Measurements from ENCODE around the gene COLGALT1. TPM values are rescaled to one million over a fixed set of nuclear protein-coding genes. Genes with fewer than 3 reads are reported as not detected.

COLGALT1 gene
- total and polyA plus RNA-seq, 4 donors = 14.4 to 32.2 (median 22.5) TPM

DNA sequence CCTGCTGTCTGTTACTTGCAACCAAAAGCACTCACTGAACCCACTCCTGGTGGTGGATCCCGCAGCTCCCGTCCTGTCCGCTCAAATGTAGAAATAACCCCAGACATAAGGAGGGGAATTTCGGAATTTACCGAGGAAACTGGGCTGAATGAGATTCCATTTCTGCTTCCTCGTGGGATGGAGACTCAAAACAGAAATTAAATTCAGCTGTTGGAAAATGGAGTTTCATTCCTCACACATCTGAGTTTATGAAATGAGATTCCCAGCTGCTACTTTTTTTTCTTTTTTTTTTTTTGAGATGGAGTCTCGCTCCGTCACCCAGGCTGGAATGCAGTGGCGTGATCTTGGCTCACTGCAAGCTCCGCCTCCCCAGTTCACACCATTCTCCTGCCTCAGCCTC is 44.3 kb downstream of the COLGALT1 start:
- H3K4me3 ChIP-seq (ENCODE audit: low read depth in 1 of 3, low read length in 3 of 3) = no peak overlapping the region
- DNase-seq (ENCODE audit: low spot score) = no peak
- peaks cover 0 to 3% (median 0%) of the 10 kb centered on the region in 4 donors for H3K27me3 ChIP-seq (ENCODE audit: control insufficient read depth in 4 of 4, insufficient read depth in 4 of 4, low read length in 3 of 4)
- H3K9me3 ChIP-seq (ENCODE audit: control insufficient read depth in 4 of 4, low read length in 3 of 4) = no peaks in the 10 kb centered on the region
- H3K27ac ChIP-seq (ENCODE audit: low read depth in 1 of 2, low read length in 2 of 2) = no peak overlapping the region
- H3K36me3 ChIP-seq (ENCODE audit: control insufficient read depth in 4 of 4, insufficient read depth in 3 of 4, low read depth in 1 of 4, low read length in 3 of 4) = no peaks in the 10 kb centered on the region
- WGBS = 76% methylated on average over 10 of the region's 10 CpGs
- TF ChIP-seq, protein P1, sequence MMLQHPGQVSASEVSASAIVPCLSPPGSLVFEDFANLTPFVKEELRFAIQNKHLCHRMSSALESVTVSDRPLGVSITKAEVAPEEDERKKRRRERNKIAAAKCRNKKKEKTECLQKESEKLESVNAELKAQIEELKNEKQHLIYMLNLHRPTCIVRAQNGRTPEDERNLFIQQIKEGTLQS (IDR thresholded peaks at IDR 0.05) = no peak
- TF ChIP-seq, protein P2, sequence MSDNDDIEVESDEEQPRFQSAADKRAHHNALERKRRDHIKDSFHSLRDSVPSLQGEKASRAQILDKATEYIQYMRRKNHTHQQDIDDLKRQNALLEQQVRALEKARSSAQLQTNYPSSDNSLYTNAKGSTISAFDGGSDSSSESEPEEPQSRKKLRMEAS (IDR thresholded peaks at IDR 0.05) = no peak
- TF ChIP-seq GABPA (IDR thresholded peaks at IDR 0.05 in 1 of 2, conservative IDR thresholded peaks at IDR 0.05 in 1 of 2) (no peak), HNF4G (IDR thresholded peaks at IDR 0.05) (no peak), HNF4A (conservative IDR thresholded peaks at IDR 0.05) (no peak), FOXA1 (IDR thresholded peaks at IDR 0.05) (no peak), RAD21 (IDR thresholded peaks at IDR 0.05) (no peak), YY1 (IDR thresholded peaks at IDR 0.05) (no peak), EGR1 (IDR thresholded peaks at IDR 0.05; ENCODE audit: low read depth in 2 of 2) (no peak), RXRA (IDR thresholded peaks at IDR 0.05) (no peak)
- no peak overlapping the region for H3K9ac ChIP-seq (ENCODE audit: low read depth in 1 of 2, low read length in 2 of 2)
- H3K4me1 ChIP-seq (ENCODE audit: control insufficient read depth in 4 of 4, insufficient read depth in 4 of 4, low read length in 3 of 4) = no peaks in the 10 kb centered on the region

DNA sequence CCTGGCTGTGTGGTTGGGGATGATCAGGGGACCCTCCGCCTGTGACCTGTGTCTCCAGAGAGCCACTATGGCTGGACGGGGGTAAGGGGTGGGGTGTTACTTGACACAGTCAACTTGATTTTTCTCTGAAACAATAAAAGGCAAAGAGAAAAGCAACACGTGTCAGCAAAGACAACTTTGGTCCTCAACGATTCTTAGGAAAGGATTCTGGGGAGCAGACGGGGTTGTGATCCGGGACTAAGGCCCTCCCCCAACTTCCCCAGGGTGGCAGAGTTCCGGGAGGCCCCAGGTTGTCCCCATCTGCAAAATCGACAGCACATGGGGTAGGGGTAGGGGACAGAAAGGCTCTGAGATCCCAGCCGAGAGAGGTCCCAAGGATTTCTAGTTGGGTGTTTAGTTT is 46.2 kb downstream of the COLGALT1 start:
- H3K4me1 ChIP-seq (ENCODE audit: control insufficient read depth in 4 of 4, insufficient read depth in 4 of 4, low read length in 3 of 4) = peaks cover 5 to 10% (median 8%) of the 10 kb centered on the region in 4 donors
- H3K36me3 ChIP-seq (ENCODE audit: control insufficient read depth in 4 of 4, insufficient read depth in 3 of 4, low read depth in 1 of 4, low read length in 3 of 4) = no peaks in the 10 kb centered on the region
- H3K9ac ChIP-seq (ENCODE audit: low read depth in 1 of 2, low read length in 2 of 2) = no peak overlapping the region
- peaks cover 0 to 3% (median 0%) of the 10 kb centered on the region in 4 donors for H3K27me3 ChIP-seq (ENCODE audit: control insufficient read depth in 4 of 4, insufficient read depth in 4 of 4, low read length in 3 of 4)
- no peak for DNase-seq (ENCODE audit: low spot score)
- no peak overlapping the region for H3K4me3 ChIP-seq (ENCODE audit: low read depth in 1 of 3, low read length in 3 of 3)
- H3K27ac ChIP-seq (ENCODE audit: low read depth in 1 of 2, low read length in 2 of 2) = no peak overlapping the region
- TF ChIP-seq SP1 (IDR thresholded peaks at IDR 0.05) = no peak
- TF ChIP-seq, protein P3, sequence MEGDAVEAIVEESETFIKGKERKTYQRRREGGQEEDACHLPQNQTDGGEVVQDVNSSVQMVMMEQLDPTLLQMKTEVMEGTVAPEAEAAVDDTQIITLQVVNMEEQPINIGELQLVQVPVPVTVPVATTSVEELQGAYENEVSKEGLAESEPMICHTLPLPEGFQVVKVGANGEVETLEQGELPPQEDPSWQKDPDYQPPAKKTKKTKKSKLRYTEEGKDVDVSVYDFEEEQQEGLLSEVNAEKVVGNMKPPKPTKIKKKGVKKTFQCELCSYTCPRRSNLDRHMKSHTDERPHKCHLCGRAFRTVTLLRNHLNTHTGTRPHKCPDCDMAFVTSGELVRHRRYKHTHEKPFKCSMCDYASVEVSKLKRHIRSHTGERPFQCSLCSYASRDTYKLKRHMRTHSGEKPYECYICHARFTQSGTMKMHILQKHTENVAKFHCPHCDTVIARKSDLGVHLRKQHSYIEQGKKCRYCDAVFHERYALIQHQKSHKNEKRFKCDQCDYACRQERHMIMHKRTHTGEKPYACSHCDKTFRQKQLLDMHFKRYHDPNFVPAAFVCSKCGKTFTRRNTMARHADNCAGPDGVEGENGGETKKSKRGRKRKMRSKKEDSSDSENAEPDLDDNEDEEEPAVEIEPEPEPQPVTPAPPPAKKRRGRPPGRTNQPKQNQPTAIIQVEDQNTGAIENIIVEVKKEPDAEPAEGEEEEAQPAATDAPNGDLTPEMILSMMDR (IDR thresholded peaks at IDR 0.05; ENCODE audit: low read depth, low read length, missing input control) = no peak
- no peak for TF ChIP-seq HNF4G (IDR thresholded peaks at IDR 0.05)
- TF ChIP-seq, protein P1 (IDR thresholded peaks at IDR 0.05) = no peak
- WGBS = 21% methylated on average over 9 of the region's 9 CpGs
- H3K9me3 ChIP-seq (ENCODE audit: control insufficient read depth in 4 of 4, low read length in 3 of 4) = peaks cover 0 to 1% (median 0%) of the 10 kb centered on the region in 4 donors

DNA sequence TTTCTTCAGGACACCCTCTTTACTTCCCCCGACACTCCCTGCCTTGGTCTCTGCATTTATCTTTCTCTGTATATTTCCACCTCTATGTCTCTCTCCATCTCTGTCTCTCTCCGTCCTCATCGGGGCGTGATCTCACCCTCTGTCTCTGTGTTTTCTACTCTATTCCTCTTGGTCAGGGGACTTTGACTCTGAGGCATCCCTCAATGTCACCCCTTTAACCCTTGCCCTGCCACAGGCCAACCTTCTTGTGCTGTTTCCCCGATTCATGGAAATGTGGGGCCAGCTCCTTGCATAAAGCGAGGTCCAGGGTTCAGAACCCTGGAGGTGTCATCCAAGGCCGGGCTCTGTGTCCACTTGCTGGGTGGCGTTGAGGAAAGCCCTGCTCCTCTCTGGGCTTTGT is 46.8 kb downstream of the COLGALT1 start:
- Histone ChIP-seq H3K9ac (ENCODE audit: low read depth in 1 of 2, low read length in 2 of 2) (no peak overlapping the region), H3K27me3 (ENCODE audit: control insufficient read depth in 4 of 4, insufficient read depth in 4 of 4, low read length in 3 of 4) (peaks cover 0 to 3% (median 0%) of the 10 kb centered on the region in 4 donors), H3K36me3 (ENCODE audit: control insufficient read depth in 4 of 4, insufficient read depth in 3 of 4, low read depth in 1 of 4, low read length in 3 of 4) (no peaks in the 10 kb centered on the region), H3K4me3 (ENCODE audit: low read depth in 1 of 3, low read length in 3 of 3) (no peak overlapping the region), H3K27ac (ENCODE audit: low read depth in 1 of 2, low read length in 2 of 2) (no peak overlapping the region), H3K9me3 (ENCODE audit: control insufficient read depth in 4 of 4, low read length in 3 of 4) (peaks cover 0 to 1% (median 0%) of the 10 kb centered on the region in 4 donors), H3K4me1 (ENCODE audit: control insufficient read depth in 4 of 4, insufficient read depth in 4 of 4, low read length in 3 of 4) (peaks cover 5 to 10% (median 8%) of the 10 kb centered on the region in 4 donors)
- 58% methylated on average over 8 of the region's 8 CpGs for WGBS
- no peak for DNase-seq (ENCODE audit: low spot score)
- TF ChIP-seq HNF4G (IDR thresholded peaks at IDR 0.05) = no peak
- TF ChIP-seq GABPA (IDR thresholded peaks at IDR 0.05 in 1 of 2, conservative IDR thresholded peaks at IDR 0.05 in 1 of 2) = no peak
- TF ChIP-seq, protein P4, sequence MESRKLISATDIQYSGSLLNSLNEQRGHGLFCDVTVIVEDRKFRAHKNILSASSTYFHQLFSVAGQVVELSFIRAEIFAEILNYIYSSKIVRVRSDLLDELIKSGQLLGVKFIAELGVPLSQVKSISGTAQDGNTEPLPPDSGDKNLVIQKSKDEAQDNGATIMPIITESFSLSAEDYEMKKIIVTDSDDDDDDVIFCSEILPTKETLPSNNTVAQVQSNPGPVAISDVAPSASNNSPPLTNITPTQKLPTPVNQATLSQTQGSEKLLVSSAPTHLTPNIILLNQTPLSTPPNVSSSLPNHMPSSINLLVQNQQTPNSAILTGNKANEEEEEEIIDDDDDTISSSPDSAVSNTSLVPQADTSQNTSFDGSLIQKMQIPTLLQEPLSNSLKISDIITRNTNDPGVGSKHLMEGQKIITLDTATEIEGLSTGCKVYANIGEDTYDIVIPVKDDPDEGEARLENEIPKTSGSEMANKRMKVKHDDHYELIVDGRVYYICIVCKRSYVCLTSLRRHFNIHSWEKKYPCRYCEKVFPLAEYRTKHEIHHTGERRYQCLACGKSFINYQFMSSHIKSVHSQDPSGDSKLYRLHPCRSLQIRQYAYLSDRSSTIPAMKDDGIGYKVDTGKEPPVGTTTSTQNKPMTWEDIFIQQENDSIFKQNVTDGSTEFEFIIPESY (IDR thresholded peaks at IDR 0.05) = no peak
- TF ChIP-seq FOXA2 (IDR thresholded peaks at IDR 0.05) = no peak
- no peak for TF ChIP-seq YY1 (IDR thresholded peaks at IDR 0.05)
- no peak for TF ChIP-seq RXRA (IDR thresholded peaks at IDR 0.05)
- no peak for TF ChIP-seq HNF4A (conservative IDR thresholded peaks at IDR 0.05)
